HK-2 (cell line): ENCODE data around the gene CSNK1D.
A peak's percentile ranks its signal among the peaks of the same experiment; 100 is the strongest.
"Not testable (repeated sequence)": the region's sequence is repeated elsewhere in the genome, so short reads cannot be mapped to it uniquely, and the experiment has no call there.

Source experiments
- DNase-seq: peaks from one replicate; pipeline ENCODE4 v3.0.0-alpha.2; 2018; ENCODE audit not compliant: unreplicated experiment

CSNK1D gene

GRCh38 chr17:82274134-82275020, 877 bp upstream of the CSNK1D start:
- no peak for DNase-seq

GRCh38 chr17:82272495-82273326, 789 bp downstream of the CSNK1D start:
- no peak for DNase-seq

- DNase-seq = no peak
Measured at GRCh38 chr17:82271401-82271800, 2.1 kb downstream of the CSNK1D start.

GRCh38 chr17:82270651-82271050, 2.8 kb downstream of the CSNK1D start:
- no peak for DNase-seq

- no peak for DNase-seq
Measured at GRCh38 chr17:82269882-82270500, 3.5 kb downstream of the CSNK1D start.

- DNase-seq = no peak
Measured at GRCh38 chr17:82269138-82269881, 4.2 kb downstream of the CSNK1D start.

- peak; percentile 91 for DNase-seq
Measured at GRCh38 chr17:82267575-82268379, 5.7 kb downstream of the CSNK1D start.

- DNase-seq = no peak
Measured at GRCh38 chr17:82266142-82266541, 7.4 kb downstream of the CSNK1D start.

GRCh38 chr17:82263641-82264040, 9.9 kb downstream of the CSNK1D start:
- no peak for DNase-seq

GRCh38 chr17:82262344-82262743, 11.2 kb downstream of the CSNK1D start:
- DNase-seq = no peak

- not testable (repeated sequence) for DNase-seq
Measured at GRCh38 chr17:82259972-82260961, 13.2 kb downstream of the CSNK1D start.

GRCh38 chr17:82258555-82258954, 14.9 kb downstream of the CSNK1D start:
- no peak for DNase-seq

GRCh38 chr17:82257473-82257872, 16.0 kb downstream of the CSNK1D start:
- DNase-seq = no peak

- no peak for DNase-seq
Measured at GRCh38 chr17:82256242-82256885, 17.1 kb downstream of the CSNK1D start.

GRCh38 chr17:82255402-82255972, 18.0 kb downstream of the CSNK1D start:
- DNase-seq = no peak

GRCh38 chr17:82254746-82255145, 18.8 kb downstream of the CSNK1D start:
- not testable (repeated sequence) for DNase-seq

- not testable (repeated sequence) for DNase-seq
Measured at GRCh38 chr17:82254096-82254495, 19.4 kb downstream of the CSNK1D start.

- DNase-seq = no peak
Measured at GRCh38 chr17:82253179-82253544, 20.3 kb downstream of the CSNK1D start.
